DOHH2 (cell line): Measurements from ENCODE around the gene IGF2BP2.
"Not testable (repeated sequence)": the region's sequence is repeated elsewhere in the genome, so short reads cannot be mapped to it uniquely, and the experiment has no call there.

Experiments
- H3F3A ChIP-seq: fragments of 200-600 bp; sonication (generic), shearing (Covaris generic); 2 replicates; pipeline ENCODE4 v1.6.0; 2016; ENCODE audit warnings: antibody characterized with exemption, mild to moderate bottlenecking; ENCODE audit not compliant: control insufficient read depth, insufficient read depth
- H3K27ac ChIP-seq: fragments of 200-600 bp; sonication (generic); 2 replicates; pipeline ENCODE4 v1.5.1; 2014; ENCODE audit warnings: low read depth, mild to moderate bottlenecking, low read length, moderate library complexity
- H3K27me3 ChIP-seq: fragments of 200-600 bp; sonication (generic); 2 replicates; pipeline ENCODE4 v1.6.1; 2014; ENCODE audit warnings: mild to moderate bottlenecking, low read length, mixed read lengths; ENCODE audit not compliant: control insufficient read depth
- H3K36me3 ChIP-seq: fragments of 200-600 bp; sonication (generic); 2 replicates; pipeline ENCODE4 v1.6.1; 2014; ENCODE audit warnings: mild to moderate bottlenecking, low read length, moderate library complexity, mixed read lengths; ENCODE audit not compliant: control insufficient read depth
- H3K4me1 ChIP-seq: fragments of 200-600 bp; sonication (generic); 2 replicates; pipeline ENCODE4 v1.6.1; 2014; ENCODE audit warnings: mild to moderate bottlenecking, low read length, mixed read lengths; ENCODE audit not compliant: control insufficient read depth
- H3K4me2 ChIP-seq: fragments of 200-600 bp; sonication (generic); 2 replicates; pipeline ENCODE4 v1.6.0; 2014; ENCODE audit warnings: mild to moderate bottlenecking, low read length, moderate library complexity
- H3K4me3 ChIP-seq: fragments of 200-600 bp; sonication (generic); 2 replicates; pipeline ENCODE4 v1.5.1; 2014; ENCODE audit warnings: mild to moderate bottlenecking, low read length, mixed read lengths
- H3K79me2 ChIP-seq: fragments of 200-600 bp; sonication (generic); 2 replicates; pipeline ENCODE4 v1.6.1; 2014; ENCODE audit warnings: mild to moderate bottlenecking, low read length, mixed read lengths; ENCODE audit not compliant: control insufficient read depth
- H3K9me2 ChIP-seq: fragments of 200-600 bp; sonication (generic); replicated peaks from 2 replicates; pipeline ENCODE4 v1.6.1; 2014; ENCODE audit warnings: mild to moderate bottlenecking, low read length, mixed read lengths; ENCODE audit not compliant: control insufficient read depth
- H3K9me3 ChIP-seq: fragments of 200-600 bp; sonication (generic); 2 replicates; pipeline ENCODE4 v1.6.1; 2014; ENCODE audit warnings: antibody characterized with exemption, low read length, mixed read lengths; ENCODE audit not compliant: control insufficient read depth, insufficient read depth
- H4K20me1 ChIP-seq: fragments of 200-600 bp; sonication (generic); 2 replicates; pipeline ENCODE4 v1.6.0; 2014; ENCODE audit warnings: low read depth, mild to moderate bottlenecking, antibody characterized with exemption, low read length, moderate library complexity; ENCODE audit not compliant: control insufficient read depth, insufficient read depth
- CTCF ChIP-seq: fragments of 200-600 bp; sonication (generic); IDR thresholded peaks from one replicate; pipeline ENCODE4 v1.5.1; 2014; ENCODE audit warnings: antibody characterized with exemption, mild to moderate bottlenecking, low read depth, low read length; ENCODE audit not compliant: poor library complexity, severe bottlenecking
- EZH2phosphoT487 ChIP-seq: fragments of 200-600 bp; sonication (generic); IDR thresholded peaks from 2 replicates; pipeline ENCODE4 v1.6.1; 2017; ENCODE audit warnings: borderline replicate concordance, mild to moderate bottlenecking, antibody characterized with exemption, low read length, moderate library complexity, mixed read lengths

IGF2BP2 gene

GRCh38 chr3:185702262-185703225 lies 122.3 kb downstream of the IGF2BP2 start:
- H3K27me3 ChIP-seq, result peaks cover 45% of the 10 kb centered on the region
- TF ChIP-seq CTCF, result no peak
- TF ChIP-seq EZH2phosphoT487, result no peak
- no peak overlapping the region for H3K27ac ChIP-seq
- H3K79me2 ChIP-seq, result no peaks in the 10 kb centered on the region
- H3F3A ChIP-seq, result no peaks in the 10 kb centered on the region
- no peaks in the 10 kb centered on the region for H3K36me3 ChIP-seq
- no peaks in the 10 kb centered on the region for H3K9me2 ChIP-seq
- no peak overlapping the region for H3K4me3 ChIP-seq
- H3K4me2 ChIP-seq, result no peak overlapping the region
- peaks cover 3% of the 10 kb centered on the region; the same call in 1 of the 2 replicates for H3K4me1 ChIP-seq
- no peaks in the 10 kb centered on the region for H3K9me3 ChIP-seq
- H4K20me1 ChIP-seq, result no peaks in the 10 kb centered on the region

GRCh38 chr3:185701611-185702261 lies 123.1 kb downstream of the IGF2BP2 start:
- H3F3A ChIP-seq, result no peaks in the 10 kb centered on the region
- H3K27ac ChIP-seq, result no peak overlapping the region
- H3K4me2 ChIP-seq, result no peak overlapping the region
- no peak overlapping the region for H3K4me3 ChIP-seq
- TF ChIP-seq CTCF, result no peak
- TF ChIP-seq EZH2phosphoT487, result no peak
- no peaks in the 10 kb centered on the region for H4K20me1 ChIP-seq
- H3K36me3 ChIP-seq, result no peaks in the 10 kb centered on the region
- no peaks in the 10 kb centered on the region for H3K9me2 ChIP-seq
- no peaks in the 10 kb centered on the region for H3K79me2 ChIP-seq
- H3K27me3 ChIP-seq, result peaks cover 46% of the 10 kb centered on the region
- H3K9me3 ChIP-seq, result no peaks in the 10 kb centered on the region
- peaks cover 3% of the 10 kb centered on the region; the same call in 1 of the 2 replicates for H3K4me1 ChIP-seq

GRCh38 chr3:185699927-185700326 lies 124.9 kb downstream of the IGF2BP2 start:
- H3K79me2 ChIP-seq, result no peaks in the 10 kb centered on the region
- no peaks in the 10 kb centered on the region for H3K9me3 ChIP-seq
- H3K36me3 ChIP-seq, result no peaks in the 10 kb centered on the region
- H4K20me1 ChIP-seq, result no peaks in the 10 kb centered on the region
- no peak overlapping the region for H3K27ac ChIP-seq
- no peaks in the 10 kb centered on the region for H3F3A ChIP-seq
- H3K27me3 ChIP-seq, result peaks cover 54% of the 10 kb centered on the region
- H3K9me2 ChIP-seq, result no peaks in the 10 kb centered on the region
- H3K4me1 ChIP-seq, result peaks cover 3% of the 10 kb centered on the region; the same call in 1 of the 2 replicates
- no peak overlapping the region for H3K4me2 ChIP-seq
- H3K4me3 ChIP-seq, result no peak overlapping the region
- TF ChIP-seq EZH2phosphoT487 (no peak), CTCF (no peak)

GRCh38 chr3:185697228-185697627 lies 127.6 kb downstream of the IGF2BP2 start:
- H3K9me3 ChIP-seq, H3K4me1 ChIP-seq, H4K20me1 ChIP-seq, H3K36me3 ChIP-seq, H3K4me2 ChIP-seq, H3K4me3 ChIP-seq, H3K9me2 ChIP-seq, H3K27ac ChIP-seq, H3F3A ChIP-seq, H3K79me2 ChIP-seq: not testable (repeated sequence)
- peaks cover 50% of the 10 kb centered on the region for H3K27me3 ChIP-seq
